Activated CD4-positive, alpha-beta T cell treated with anti-CD3 and anti-CD28 coated beads, Interleukin-2, amount 50 U/mL, for 4 hours (primary cell): ENCODE results near the gene RABGAP1.
"Not testable (repeated sequence)": the region's sequence is repeated elsewhere in the genome, so short reads cannot be mapped to it uniquely, and the experiment has no call there.

Experiments
- DNase-seq, 2 experiments: peaks; one replicate each; pipeline ENCODE4 v3.0.0-alpha.2; 2020

Gene RABGAP1

DNA sequence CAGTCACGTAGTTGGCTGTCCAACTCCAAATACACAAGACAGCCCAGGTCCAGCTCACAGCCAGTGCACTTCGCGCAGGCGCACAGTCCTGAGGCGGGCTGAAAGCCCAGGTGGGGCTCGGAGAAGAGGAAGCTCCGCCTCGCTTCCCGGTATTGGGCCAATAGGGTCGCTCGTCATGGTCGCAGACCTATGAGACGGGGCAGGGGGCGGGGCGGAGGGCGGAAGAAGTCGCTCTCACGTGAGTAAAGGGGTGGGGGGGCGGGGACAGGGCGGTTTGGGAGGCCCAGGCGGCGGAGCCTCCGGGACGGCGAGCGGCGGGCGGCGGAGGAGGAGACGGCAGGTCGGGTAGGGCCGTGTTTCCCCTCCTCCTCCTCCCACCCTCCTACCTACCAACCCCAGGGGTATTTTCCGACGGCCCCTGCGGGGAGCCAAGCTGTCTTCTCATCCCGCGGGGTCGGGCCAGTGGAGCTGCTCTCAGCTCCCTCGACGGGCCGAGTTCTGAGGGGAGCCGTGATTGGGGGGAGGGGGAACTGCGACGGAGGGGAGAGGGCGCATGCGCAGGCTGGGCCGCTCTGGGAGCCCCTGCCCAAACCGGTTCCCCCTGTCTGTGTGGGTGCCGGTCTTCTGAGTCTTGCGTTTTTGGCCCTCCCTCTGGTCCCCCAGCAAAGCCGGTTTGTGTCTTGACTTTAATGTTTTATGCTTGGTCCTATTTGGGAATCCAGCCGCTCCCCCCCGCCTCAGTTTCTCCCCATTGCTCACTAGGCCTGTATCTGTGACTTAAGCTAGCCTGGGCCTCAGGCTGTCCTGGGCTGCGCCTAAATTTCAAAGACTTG is at the start of gene RABGAP1:
RABGAP1 (plus strand) TSS at position 272 of the 833 bp plus-strand sequence. CDS start 16,040 bp downstream, outside the sequence.
- peak; percentile 98 to 99 for DNase-seq

DNA sequence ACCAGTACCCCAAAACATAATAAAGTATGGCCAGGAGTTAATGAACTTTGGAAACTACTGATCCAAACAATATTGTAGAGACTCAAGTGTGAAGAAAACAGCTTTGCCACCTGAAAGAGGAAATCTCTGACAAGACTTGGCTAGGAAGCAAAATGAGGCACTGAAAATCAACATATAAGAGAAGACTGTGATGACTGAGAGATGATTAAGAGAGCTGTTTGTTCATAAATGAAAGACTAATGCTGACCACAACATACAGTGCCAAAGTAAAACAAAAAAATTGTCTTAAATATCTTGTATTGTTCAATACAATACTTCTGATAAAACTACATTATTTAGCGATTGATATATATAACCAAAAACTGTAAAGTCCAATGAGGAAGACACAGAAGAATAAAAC is 42.9 kb upstream of the RABGAP1 start:
- no peak for DNase-seq

DNA sequence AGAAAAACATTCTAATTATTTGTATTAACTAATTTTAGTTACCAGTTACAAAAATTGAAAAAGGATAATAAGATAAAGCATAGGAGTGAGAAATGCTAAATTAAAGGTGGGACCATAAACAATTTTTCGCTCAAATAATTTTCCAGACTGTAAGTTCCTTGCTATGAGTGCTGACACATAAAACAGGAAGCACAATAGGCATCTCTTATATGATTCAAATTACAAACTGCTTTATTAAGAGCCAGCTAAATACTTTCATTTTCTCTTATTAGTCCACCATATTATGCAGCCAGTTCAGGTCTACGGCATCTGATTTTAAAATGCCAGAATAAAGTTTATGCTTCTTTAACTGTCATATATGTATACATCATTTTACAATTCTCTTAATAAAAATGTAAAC is 40.0 kb upstream of the RABGAP1 start:
- no peak for DNase-seq

DNA sequence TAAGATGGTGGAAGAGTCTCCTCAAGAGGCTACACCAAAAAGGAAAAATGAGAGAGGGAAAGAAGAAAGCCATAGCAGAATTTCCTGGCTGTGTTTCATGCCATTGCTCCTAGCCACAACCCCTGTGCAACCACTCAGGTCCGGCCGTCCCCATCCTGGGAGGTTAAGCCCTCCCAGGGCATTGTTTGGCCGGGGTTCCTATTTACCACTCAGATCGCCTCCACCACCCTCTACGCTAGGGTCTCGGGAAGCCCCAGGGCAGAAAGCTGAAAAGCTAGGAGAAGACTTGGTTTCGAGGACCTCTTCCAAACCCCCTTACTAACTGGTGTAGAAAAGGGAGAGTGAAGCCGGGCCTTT is 36.4 kb upstream of the RABGAP1 start:
- no peak for DNase-seq

DNA sequence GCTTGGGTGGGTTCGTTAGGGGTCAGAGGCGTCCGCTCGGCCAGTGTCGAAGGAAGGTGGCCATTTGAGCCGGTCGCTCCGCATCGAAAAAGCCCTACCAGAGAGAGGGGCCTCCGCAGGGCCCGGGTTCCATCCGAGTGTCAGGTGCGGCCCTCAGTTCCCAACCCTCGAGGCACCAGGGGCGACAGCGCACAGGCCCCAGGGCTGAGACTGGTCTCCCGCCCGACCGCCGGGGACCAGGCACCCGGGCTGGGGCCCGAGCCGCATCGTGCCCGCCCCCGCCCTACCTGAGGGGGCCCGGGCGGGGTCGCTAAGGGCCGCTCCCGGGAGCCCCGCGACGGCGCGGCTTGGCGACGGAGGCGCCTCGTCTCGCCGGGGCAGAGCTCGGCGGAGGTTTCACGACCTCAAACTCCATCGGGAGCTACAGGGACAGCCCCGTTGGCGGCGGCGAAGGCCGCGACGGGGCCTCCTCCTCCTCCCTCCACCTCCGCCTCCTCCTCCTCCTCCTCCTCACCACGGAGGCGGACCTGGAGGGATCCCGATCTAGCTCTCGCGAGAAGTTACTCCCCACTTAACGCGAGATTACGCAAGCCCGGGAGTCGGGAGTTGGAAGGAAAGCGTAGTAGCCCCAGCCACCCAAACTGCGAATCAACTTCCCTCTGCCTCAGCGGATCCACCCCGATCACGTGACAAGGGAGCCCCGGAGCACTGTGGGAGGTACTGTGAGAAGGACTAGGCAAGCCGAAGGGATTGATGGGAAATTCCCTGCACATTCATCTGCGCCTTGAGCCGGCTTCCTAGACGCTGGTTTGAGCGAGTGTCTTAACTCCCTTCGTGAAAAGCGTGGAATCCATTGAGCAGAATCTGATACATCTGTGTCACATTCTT is 35.8 kb upstream of the RABGAP1 start, which contains the start of gene RC3H2:
RC3H2 (minus strand) TSS at position 537 of the 888 bp plus-strand sequence. CDS start 7,850 bp downstream, outside the sequence.
- peak; percentile 96 for DNase-seq

DNA sequence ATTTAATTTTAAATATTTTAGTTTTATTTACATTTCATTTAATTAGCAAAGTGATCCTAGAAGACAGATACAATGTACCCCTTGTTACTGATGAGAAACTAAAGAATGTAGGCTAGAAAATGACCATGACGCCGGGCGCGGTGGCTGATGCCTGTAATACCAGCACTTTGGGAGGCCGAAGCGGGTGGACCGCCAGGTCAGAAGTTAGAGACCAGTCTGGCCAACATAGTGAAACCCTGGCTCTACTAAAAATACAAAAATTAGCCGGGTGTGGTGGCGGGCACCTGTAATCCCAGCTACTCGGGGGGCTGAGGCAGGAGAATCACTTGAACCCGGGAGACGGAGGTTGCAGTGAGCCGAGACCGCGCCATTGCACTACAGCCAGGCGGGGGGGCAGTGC is 34.7 kb upstream of the RABGAP1 start:
- not testable (repeated sequence) for DNase-seq

DNA sequence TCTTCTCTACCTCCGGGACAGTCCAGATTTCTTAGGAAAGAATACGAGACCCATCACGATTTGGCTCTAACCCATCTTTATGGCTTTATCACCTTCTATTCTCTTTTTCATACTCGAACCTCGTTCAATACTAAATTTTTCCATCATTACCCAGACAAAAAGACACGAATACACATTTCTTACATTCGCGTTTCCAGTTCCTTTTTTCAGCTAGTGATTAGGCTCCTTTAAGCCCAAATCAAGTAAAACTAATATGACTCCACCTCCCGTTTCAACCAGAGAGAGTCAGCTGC is 28.2 kb upstream of the RABGAP1 start:
- DNase-seq, result no peak

DNA sequence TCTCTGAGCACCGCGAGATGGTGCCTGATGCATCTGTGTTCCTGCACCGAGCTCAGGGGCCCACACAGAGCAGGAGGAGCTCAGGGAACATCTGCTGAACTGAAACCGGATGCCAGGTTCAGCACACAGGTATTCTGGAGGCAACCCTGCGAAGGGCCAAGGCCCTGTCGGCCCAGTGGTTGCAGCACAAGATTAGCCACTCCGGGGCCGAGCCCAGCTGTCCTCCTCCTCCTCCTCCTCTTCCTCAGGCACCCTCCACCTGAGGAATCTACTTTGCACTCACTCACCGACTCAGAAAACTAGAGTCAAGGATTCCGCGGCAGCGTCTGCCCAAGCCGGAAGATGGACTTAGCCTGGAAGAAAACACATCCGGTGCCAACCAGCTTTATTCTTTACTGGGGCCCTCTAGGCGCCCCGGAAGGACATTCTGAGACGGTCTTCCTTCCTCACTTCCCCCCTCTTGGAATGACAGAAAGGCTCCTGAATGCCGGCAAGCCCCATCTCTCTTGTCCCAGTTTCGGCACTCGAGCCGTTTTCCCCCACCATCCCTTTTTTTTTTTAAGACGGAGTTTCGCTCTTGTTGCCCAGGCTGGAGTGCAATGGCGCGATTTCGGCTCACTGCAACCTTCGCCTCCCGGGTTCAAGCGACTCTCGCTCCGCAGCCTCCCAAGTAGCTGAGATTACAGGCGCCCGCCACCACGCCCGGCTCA is 27.7 kb upstream of the RABGAP1 start, which contains the start of gene ZBTB6:
ZBTB6 (minus strand) TSS at position 360 of the 710 bp plus-strand sequence. CDS start 1,251 bp downstream, outside the sequence.
- DNase-seq, result peak; percentile 62

DNA sequence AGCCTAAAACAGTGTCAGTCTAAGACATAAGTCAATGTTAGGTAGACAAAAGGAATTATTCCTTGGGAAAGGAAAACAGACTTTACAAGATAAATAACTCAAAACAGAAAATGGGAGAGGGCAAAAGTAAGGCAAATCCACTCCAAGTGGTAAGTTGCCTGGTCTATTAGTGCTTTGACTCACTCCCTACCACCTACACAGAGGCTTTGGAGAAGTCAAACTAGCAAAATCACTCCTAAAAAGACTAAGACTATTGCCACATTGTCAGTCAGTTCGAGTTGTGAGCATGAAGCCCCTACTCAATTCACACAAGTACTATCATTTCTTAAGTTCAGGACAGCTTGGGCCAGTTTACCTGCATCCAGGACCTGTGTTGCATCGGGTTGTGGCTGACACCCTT is 22.5 kb upstream of the RABGAP1 start:
- no peak for DNase-seq

DNA sequence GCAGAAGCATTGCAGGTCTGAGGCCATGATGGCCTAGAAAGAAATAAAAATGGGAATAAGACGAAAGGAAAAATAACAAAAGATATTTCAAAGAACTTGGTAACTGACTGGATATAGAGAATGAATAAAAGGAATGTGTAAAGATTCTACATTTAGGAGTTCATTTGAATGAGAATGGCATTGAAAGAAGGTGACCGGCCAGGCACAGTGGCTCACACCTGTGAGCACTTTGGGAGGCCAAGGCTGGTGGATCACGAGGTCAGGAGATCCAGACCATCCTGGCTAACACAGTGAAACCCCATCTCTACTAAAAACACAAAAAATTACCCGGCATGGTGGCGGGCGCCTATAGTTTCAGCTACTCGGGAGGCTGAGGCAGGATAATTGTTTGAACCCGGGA is 18.1 kb upstream of the RABGAP1 start:
- DNase-seq, result no peak

DNA sequence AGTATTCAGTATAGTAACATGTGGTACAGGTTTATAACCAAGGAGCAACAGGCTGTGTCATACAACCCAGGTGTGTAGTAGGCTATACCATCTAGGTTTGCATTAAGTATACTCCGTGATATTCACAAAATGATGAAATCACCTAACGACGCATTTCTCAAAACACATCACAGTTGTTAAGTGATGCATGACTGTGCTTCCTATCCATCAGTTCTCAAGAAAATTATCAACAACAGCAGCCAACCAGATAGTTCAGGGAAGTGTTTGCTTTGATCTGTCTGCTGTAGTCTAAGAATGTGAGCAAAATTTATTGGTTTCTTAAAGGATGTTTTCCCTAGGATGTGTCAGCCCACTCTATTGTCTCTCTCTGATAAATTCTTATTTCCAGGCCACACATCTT is 16.9 kb upstream of the RABGAP1 start:
- DNase-seq, result no peak

DNA sequence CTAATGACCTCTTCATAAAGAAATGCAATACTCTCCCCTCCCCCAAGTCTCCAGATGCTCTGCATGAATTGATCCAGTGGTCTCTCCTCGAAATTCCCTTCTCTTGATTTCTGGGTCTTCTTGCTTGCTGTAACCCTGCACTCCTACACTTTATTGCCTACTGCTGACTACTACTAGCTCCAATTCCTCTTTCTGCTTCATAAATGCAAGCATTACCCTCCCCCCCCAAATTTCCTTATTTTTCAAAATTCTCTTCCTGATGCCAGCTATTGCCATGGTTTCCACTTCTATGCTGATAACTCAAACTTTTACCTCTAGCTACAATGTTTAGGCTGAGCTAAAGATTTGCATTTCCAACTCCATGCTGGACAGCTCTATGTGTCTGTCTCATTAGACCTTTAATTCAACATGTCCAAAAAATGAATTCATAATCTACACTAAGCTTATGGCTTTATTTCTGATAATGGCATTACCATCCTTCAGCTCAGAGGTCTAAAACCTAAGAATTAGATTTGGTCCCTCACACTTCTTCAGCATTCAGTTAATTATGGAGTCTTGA is 10.9 kb upstream of the RABGAP1 start:
- no peak for DNase-seq

DNA sequence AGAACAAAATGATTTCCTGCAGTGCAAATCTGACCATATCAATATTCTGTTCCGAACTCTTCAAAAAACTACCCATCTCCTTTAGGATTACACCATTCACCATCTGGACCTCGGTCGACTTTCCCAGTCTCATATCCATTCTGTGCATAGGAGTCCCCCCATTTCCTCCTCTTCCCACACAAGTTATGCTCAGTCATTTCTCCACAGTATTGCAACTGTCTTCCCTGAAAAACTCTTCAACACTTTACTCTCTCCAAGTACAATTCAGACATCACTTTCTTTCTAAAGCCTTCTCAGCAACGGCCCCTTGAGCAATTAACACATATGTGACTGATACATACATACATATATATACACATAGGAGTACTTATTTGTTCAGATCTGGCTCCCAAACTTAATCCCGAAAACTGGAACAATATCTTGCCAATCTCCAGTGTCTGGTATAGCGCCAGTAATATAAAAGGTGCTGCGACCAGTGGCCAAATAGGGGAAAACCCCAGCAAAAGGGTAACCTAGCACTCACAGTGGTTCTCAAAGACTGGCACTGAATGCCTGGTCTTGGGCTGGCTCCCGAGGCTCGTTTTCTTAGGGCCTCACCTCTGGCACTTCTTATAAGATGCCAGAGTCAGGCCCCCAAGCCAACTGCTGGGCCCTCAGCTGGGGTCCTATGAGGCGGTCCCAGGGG is 10.1 kb upstream of the RABGAP1 start:
- DNase-seq, result no peak

DNA sequence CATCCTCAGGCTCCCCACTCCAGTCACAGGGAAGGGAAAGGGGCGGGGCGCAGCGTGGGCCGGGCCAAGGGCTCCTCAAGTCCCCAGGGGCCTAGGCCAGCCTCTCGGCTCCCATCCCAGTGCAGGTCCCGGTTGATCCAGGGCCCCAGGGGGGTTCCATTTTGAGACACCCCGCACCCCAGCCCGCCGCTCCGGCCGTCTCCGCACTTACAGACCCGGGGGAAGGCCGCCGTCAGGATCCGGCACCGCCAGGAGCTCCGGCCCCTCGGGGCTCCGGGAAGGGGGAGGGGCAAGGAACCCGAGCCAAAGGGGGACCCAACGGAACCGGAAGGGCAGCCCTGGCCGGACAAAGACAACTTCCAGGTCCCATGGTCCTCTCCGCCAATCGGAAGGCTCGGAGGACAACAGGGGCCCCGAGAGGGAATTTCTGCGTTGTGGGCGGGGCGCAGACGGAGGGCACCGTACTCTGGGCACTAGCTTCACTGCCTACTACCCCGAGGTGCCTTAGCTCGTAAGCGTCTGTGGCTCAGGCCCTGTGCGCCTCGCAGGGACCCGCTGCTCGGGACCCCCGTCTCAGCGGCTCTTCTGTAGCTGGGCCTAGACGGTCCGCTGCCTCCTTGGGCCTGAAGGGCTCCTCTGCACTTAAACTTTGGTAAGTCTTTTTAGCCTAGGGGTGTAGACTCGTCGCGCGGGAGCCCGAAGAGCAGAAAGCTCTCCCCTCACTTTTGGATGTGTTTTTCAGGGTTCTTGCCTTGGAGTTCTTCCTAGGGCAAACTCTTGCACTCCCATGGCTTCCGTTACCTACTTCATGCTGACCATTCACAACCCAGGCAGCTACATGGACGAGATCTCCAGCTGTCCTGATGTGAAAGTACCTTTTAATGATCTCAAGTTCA is 9.3 kb upstream of the RABGAP1 start, which contains the start of gene ZBTB26:
ZBTB26 (minus strand) TSS at position 287 of the 896 bp plus-strand sequence. CDS start 11,578 bp downstream, outside the sequence.
- peak; percentile 79 to 82 for DNase-seq

DNA sequence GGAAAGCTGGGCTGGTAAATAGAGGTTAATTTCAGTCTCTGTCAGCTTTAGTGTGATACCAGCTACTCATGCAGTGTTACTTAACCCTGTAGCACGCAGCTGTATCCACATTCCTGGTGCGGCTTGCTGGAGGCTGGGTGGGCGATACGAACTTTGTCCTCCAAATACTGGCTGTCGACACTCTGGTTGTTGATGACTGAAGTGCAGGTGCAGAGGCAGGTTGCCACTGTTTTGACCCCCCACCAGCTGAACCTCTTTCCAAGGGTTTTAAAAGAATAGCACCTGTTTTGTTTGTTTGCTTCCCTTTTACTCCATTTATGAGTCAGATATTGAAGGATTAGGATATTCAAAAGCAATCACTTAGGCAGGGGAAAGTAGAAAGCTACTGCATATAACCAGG is 4.4 kb upstream of the RABGAP1 start:
- DNase-seq, result no peak

DNA sequence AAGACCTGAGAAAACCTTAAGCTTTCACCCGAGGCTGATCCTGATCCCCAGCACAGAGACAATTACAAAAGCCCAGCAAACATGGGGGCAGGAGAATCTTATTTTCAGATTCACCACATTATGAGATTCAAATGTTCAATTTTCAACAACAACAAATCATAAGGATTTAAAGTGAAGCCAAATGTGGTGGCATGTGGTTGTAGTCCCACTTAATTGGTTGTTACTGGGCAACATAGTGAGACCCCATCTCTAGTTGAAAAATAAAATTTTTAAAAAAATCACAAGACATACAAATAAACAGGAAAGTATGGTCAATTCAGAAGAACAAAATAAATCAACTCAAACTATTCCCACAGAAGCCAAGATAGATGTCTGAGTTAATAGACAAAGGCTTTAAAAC is 3.9 kb upstream of the RABGAP1 start:
- no peak for DNase-seq

DNA sequence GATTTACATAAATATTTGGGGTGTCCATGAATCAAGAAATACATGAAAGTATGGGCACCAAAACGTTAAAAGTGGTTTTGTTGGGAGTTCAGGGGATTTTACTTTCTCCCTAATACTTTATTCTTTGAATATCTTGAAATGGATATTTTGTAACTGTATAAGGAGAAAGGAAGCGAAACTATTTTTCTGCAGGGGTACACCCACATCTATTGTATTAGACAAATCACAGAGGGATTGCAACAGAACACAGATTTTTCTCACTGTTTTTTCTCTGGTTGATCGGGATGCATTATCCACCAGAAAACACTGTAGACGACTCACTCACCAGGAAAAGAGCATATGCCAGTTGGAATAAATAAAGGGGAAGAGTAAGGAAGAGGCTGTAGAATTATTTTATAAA is 1.2 kb upstream of the RABGAP1 start:
- no peak for DNase-seq

DNA sequence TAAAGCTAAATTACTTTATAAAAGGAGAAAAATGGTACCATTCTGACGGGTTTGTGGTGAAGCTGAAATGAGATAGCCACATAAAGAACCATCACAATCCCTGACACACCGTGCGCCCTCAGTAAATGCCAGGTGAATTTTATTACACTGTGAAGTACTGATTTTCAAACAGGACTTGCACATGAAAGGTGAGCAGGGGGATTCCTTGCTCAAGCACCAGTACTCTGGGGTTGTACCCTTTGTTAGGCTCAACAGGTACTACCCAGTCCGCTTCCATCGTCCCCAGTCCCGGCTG is 419 bp upstream of the RABGAP1 start:
- DNase-seq, result no peak

DNA sequence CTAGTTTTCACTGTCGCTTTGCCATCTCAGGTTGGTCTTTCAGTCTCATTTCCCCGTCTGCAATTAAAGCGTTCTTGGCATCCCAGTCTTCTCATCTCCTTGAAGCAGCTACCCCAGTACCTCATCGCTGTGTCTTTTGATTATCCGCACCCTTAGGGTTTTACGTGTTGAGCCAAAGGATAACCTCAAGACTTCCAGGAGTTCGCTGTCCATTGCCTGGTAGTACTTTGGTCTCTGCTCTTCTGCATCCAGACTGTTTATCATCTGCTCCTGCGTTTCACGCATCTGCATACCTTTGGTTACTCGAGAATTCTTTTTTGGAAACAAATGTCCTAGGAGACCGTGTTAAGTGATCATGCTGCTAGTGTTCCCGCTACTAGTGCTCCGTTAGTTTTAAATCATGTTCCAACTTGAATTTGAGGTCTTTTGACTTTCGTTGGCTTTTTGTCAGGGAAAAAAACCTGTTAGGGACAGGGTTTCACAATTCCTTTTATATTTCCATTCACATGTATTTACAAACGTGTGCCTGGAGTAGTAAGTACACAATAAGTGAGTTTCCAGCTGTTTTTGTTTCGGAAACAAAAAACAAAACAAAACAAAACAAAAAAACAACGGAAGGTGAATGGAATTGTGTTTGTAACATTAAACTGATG is 888 bp downstream of the RABGAP1 start:
- DNase-seq, result no peak

DNA sequence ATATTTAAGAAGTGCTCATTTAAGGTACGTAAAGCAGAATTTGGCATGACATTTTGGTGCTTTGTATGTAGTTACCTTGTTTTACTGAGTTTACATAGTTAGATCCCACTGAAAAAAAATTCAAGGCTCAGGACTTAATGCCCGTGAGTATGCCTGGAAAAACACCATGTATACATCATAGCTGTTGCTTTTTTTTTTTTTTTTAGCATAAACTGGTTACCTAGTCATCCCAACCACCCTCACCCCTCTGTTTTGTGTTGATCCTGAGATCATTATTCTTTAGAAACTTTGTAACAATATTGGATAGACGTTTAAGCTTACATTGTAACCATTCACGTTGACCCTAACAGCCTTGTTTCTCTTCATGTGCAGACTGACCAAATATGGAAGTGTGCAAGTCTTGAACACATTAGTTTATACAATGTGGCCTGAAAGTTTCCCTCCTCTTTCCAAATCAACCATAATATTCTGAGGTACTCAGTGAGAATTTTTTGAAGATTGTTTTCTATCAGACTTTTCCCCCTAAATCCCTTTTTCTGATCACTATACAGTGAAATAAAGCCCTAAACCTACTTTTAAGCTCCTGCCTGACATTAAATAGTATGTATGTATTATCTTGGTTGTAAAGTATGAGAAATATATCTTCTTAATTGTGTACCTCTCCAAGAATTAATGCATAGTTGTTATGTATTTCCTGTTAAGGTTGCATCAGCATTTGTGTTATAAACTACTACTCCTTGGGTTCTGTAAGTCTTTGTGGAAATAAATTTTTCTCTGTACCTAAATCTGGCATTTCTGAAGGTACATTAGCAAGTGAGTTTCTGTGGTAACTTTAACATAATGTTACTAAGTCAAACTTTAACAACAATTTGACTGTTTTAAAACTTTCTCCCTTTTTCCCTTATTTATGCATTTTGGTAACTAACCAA is 4.4 kb downstream of the RABGAP1 start:
- no peak for DNase-seq
